ENCODE measurements around the gene PPP1R37. TPM values are rescaled to one million over a fixed set of nuclear protein-coding genes. Genes with fewer than 3 reads are reported as not detected.

The PPP1R37 gene
- total RNA-seq, 2 experiments from 2014 or later, result 20.9 to 21.2 TPM

DNA sequence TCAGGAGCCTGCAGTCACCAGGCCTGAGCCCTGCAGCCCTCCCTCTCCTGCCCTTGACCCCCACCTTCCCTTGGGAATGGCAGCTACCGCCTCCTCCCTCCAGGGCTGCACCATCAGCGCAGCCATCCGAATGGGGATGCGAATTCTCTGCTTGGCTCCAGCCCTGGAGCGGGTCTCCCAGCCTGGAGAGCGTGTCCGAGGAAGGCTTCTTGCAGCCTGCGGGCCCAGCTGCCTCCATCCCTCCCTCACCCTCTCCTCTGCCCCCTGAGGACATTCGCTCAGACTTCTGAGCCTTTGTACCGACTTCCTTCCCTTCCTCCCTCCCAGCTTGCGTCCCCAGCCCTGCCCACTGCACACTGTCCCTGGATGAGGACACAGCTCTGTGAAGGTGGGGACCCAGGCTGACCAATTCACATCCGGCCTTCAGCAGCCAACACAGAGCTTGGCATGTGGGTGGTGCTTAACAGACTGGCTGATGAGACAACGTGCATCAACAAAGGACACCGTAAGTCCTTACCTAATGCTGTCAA is 73.8 kb downstream of the PPP1R37 start:
- CTCF ChIA-PET, result interaction anchor here (0.9 to 1.2 kb wide), 2 partner anchors 14 to 20 kb away, joined by 3 read pairs; no protein-coding TSS in a partner anchor
- Mint-ChIP-seq H3K36me3 (ENCODE audit: low read depth) (no peaks in the 10 kb centered on the region), H3K27me3 (no peaks in the 10 kb centered on the region), H3K9me3 (no peaks in the 10 kb centered on the region), H3K27ac (no peak overlapping the region), H3K4me1 (ENCODE audit: low read depth) (peaks cover 26% of the 10 kb centered on the region), H3K4me3 (no peak overlapping the region)
- ATAC-seq, result no peak
- POLR2A ChIA-PET, result interaction anchor here (0.7 to 1.3 kb wide), 4 partner anchors 11 to 75 kb away, joined by 3 read pairs; no protein-coding TSS in a partner anchor
- no peak for DNase-seq
- TF ChIP-seq, protein P1, sequence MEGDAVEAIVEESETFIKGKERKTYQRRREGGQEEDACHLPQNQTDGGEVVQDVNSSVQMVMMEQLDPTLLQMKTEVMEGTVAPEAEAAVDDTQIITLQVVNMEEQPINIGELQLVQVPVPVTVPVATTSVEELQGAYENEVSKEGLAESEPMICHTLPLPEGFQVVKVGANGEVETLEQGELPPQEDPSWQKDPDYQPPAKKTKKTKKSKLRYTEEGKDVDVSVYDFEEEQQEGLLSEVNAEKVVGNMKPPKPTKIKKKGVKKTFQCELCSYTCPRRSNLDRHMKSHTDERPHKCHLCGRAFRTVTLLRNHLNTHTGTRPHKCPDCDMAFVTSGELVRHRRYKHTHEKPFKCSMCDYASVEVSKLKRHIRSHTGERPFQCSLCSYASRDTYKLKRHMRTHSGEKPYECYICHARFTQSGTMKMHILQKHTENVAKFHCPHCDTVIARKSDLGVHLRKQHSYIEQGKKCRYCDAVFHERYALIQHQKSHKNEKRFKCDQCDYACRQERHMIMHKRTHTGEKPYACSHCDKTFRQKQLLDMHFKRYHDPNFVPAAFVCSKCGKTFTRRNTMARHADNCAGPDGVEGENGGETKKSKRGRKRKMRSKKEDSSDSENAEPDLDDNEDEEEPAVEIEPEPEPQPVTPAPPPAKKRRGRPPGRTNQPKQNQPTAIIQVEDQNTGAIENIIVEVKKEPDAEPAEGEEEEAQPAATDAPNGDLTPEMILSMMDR (IDR thresholded peaks at IDR 0.05), result no peak
- intact Hi-C loops (cut with micrococcal nuclease), result no loop called here

DNA sequence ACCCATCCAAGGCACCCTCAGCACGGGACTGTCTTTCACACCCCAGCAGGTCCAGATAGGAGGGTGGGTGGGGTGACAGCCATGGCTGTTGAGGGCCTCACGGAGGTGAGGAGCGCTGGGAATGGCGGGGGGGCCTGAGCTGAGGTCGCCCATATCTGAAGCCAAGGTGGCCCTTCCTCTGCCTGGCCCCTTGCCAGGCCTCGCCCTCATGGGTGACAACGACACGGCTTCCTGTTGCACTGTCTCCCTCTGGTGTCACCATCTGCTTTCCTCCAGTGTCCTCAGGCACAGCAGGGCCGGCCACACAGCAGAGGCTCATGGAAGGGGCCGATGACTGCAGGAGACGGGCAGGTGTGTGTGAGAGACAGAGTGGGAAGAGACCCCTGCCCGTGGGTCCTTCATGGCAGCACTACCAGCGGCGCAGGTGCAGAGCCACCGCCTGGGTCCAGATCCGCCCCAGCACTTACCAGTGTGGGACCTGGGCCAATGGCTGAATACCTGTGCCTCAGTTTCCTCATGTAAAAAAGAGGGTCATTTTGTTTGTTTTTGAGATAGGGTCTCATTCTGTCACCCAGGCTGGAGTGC is 75.9 kb downstream of the PPP1R37 start:
- H3K36me3 Mint-ChIP-seq (ENCODE audit: low read depth), result no peaks in the 10 kb centered on the region
- TF ChIP-seq, protein P1 (IDR thresholded peaks at IDR 0.05), result no peak
- intact Hi-C loops (cut with micrococcal nuclease), result no loop called here
- DNase-seq (no peak), ATAC-seq (no peak)
- H3K27ac Mint-ChIP-seq, result no peak overlapping the region
- H3K4me3 Mint-ChIP-seq, result no peak overlapping the region
- no peaks in the 10 kb centered on the region for H3K9me3 Mint-ChIP-seq
- no peaks in the 10 kb centered on the region for H3K27me3 Mint-ChIP-seq
- ChIA-PET CTCF (interaction anchor here (1.3 kb wide), 1 partner anchor 9 kb away, joined by 3 read pairs; the partner anchor contains the start of genes BLOC1S3 and TRAPPC6A), POLR2A (no interaction called here)
- peaks cover 34% of the 10 kb centered on the region for H3K4me1 Mint-ChIP-seq (ENCODE audit: low read depth)

DNA sequence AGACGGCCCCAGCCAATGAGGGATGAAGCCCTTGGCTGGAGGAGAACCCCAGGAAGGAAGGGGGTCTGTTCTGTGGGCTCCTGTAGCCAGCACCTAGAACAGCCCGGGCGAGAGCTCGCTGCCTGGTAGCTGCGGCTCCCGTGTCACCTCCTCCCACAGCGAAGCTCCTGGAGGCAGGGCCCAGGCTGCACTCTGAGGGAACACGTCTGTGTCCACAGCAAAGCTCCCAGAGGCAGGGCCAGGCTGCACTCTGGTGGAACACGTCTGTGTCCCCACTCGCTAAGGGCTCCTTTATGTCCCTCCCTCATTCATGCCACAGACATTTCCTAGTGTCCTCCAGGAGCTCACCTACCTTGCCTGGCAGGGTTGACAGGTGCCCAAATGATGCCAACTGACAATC is 76.6 kb downstream of the PPP1R37 start:
- intact Hi-C loops (cut with micrococcal nuclease), result no loop called here
- no peaks in the 10 kb centered on the region for H3K36me3 Mint-ChIP-seq (ENCODE audit: low read depth)
- no peaks in the 10 kb centered on the region for H3K9me3 Mint-ChIP-seq
- DNase-seq (no peak), ATAC-seq (no peak)
- H3K4me3 Mint-ChIP-seq, result no peak overlapping the region
- CTCF ChIA-PET, result interaction anchor here (1.3 to 1.6 kb wide), 2 partner anchors 9 to 44 kb away, joined by 3 to 4 read pairs; partner anchors contain the start of genes BLOC1S3 and TRAPPC6A
- POLR2A ChIA-PET, result interaction anchor here (1.1 kb wide), 1 partner anchor 9 kb away, joined by 5 read pairs; the partner anchor contains the start of genes BLOC1S3 and TRAPPC6A
- H3K4me1 Mint-ChIP-seq (ENCODE audit: low read depth), result peaks cover 31% of the 10 kb centered on the region
- H3K27me3 Mint-ChIP-seq, result no peaks in the 10 kb centered on the region
- peak overlapping the region; percentile 49 for H3K27ac Mint-ChIP-seq
- TF ChIP-seq, protein P1 (IDR thresholded peaks at IDR 0.05), result no peak

GRCh38 chr19:45170146-45171106 is 77.4 kb downstream of the PPP1R37 start:
- no peak overlapping the region for H3K4me3 Mint-ChIP-seq
- no peaks in the 10 kb centered on the region for H3K27me3 Mint-ChIP-seq
- CTCF ChIA-PET, result interaction anchor here (1.3 to 1.6 kb wide), 2 partner anchors 8 to 45 kb away, joined by 3 to 4 read pairs; partner anchors contain the start of genes BLOC1S3 and TRAPPC6A
- TF ChIP-seq, protein P1 (IDR thresholded peaks at IDR 0.05), result no peak
- DNase-seq, result no peak
- POLR2A ChIA-PET, result interaction anchor here (0.6 to 1.2 kb wide), 3 partner anchors 8 to 1561 kb away, joined by 3 to 5 read pairs (median 3); partner anchors contain the start of genes BLOC1S3 and TRAPPC6A
- intact Hi-C loops (cut with micrococcal nuclease), result no loop called here
- no peak for ATAC-seq
- no peaks in the 10 kb centered on the region for H3K9me3 Mint-ChIP-seq
- H3K4me1 Mint-ChIP-seq (ENCODE audit: low read depth), result peaks cover 31% of the 10 kb centered on the region
- peak overlapping the region; percentile 90 for H3K27ac Mint-ChIP-seq
- H3K36me3 Mint-ChIP-seq (ENCODE audit: low read depth), result no peaks in the 10 kb centered on the region
